D341Med (cell line): ENCODE data around the gene PDSS2.

ENCODE experiments used
- DNase-seq: peaks from one replicate; pipeline ENCODE4 v3.0.0; 2012; ENCODE audit warnings: low spot score

Gene PDSS2

DNA sequence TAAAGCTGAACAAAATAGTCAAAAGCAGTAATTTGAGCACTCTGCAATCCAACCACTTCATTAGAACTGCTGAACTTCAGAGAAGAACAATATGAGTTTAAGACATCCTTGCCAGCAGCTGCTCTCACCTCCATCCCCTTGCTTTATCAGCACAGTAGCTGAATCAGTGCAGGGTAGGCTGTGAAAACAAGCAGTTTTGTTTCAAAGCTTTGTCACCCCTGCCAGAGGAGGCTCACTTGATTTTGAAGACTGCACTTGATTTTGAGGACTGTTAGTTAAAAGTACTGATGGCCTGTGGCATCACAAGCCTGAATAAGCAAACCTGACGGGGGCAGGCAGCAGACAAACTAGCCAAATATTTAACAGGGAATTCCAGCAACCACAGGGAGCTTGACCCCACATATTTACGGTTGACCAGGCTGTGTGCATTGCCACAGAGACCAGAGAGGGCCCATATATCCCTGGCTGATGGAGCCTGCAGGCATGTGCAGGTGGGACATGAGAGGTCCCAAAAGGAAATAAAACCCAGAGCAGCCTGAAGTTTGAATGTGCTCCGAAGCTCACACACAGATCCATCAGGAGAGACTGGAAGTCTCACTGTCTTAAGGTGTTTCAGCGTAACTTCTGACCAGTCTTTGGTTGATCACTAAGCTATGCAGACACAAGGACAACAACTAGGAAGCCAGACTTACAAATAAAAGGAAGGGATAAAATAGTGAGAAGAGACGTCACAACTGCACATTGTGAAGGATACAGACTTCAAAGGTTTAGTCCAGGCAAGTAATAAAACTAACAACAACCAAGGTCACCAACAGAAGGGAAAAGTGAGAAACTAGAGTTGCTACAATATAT, 97.4 kb downstream of the PDSS2 start:
- no peak for DNase-seq

DNA sequence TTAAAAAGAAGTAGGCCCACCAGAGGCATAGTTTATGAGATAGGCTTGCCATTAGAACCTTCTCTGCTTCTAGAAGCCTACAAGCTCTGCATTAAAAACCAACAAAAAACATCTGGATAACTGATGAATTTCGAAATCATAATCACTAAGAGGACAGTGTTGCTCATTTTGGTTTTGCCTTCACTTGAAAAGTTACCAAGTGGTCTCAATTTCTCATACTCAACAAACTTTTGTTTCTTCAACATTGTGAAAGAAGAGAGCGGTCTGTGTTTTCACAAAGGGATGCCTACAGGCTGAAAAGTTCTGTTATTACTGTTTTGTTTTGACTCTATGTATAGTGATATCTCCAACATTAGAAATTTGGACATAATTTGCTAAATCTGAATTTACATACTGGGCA, 98.9 kb downstream of the PDSS2 start:
- DNase-seq, result no peak

DNA sequence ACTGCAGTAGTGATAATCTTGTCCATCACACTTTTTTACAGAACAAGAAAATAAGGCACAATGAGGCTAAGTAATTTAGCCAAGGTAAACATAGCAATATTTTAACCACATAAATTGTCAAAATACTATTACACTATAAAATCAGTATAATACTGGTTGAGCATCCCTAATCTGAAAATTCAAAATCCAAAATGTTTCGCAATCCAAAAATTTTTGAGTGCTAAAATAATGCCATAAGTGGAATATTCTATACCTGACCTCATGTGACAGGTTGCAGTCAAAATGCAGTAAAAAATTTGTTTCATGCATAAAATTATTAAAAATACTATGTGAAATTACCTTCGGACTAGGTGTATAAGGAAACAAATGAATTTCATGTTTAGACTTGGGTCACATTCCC, 101.5 kb downstream of the PDSS2 start:
- DNase-seq, result no peak

DNA sequence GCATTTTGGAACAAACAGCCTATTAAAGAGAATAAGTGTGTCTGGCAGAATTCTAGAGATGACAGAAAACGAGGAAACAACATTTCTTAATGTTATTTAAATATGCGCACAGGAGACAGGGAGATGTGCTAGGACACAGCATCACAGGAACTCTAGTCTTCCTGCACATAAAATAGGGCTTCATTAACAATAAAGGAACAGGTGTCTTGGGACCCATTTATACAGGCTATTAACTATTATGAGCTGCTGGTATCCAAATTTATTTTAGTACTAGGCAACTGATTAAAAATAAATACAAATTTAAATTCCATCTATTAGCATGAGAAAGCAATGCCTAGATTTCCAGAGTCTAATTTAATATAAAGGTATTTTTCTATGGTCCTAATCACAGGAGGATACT, 102.3 kb downstream of the PDSS2 start:
- DNase-seq, result no peak

DNA sequence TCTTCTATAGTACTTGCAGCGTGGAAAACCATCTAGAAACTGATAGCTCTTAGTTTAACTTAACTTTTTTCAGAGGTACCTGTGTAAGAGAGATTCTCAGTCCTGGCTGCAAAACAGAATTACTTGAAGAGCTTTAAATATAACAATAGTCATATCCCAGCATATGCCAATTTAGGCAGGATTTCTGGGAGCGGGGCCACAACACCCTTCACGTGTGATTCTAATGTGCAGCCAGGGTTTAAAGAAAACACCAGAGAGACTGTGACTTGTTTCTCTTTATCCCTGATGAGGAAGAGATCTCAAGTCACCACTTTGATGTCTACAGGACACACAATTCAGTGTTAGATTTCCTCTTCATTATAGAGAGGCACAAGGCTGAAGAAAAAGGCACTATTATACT, 103.7 kb downstream of the PDSS2 start:
- no peak for DNase-seq

DNA sequence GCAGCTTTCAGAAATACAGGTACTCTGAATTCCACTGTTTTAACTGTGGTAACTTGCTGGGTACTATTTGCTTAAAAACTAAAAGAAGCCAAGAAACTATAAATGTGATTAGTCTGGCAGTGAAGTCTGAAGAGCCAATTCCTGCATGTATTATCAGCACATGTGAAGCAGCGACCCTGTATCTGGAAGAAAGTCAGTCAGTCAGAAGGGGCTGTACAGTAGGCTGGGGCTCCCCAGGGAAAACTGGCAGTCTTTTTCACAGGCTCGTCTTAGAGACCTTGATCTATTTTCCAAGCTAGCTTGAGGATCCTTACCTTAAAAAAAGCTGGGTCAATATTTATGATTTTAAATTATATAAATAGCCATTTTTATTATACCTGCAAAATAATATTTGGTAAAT, 104.9 kb downstream of the PDSS2 start:
- DNase-seq, result no peak

DNA sequence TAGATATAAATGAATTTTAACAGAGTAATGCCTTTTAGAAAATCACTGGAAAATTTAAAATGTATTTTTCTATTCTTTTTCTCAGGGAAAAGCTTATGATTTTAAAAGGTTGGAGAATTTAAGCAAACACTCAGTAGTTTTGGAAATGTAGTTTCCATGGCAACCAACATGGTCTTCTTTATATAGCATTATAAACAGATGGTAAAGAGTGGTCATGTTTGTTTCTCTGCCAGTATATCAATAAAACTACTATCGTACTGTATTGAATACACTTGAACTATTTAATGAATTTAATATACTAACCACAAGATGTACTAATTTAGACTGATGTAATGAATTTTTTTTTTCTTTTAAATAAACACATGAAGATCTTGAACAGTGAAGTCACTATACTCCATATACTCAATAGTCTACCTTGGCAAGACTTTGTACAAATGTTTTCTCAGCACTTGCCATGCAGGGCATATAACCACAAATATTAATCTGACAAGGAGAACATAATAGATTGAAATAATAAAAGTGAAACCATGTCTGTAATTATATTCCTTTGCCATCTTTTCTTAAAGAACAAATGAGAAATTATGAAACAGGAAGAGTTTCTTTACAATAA, 105.5 kb downstream of the PDSS2 start:
- DNase-seq, result no peak

DNA sequence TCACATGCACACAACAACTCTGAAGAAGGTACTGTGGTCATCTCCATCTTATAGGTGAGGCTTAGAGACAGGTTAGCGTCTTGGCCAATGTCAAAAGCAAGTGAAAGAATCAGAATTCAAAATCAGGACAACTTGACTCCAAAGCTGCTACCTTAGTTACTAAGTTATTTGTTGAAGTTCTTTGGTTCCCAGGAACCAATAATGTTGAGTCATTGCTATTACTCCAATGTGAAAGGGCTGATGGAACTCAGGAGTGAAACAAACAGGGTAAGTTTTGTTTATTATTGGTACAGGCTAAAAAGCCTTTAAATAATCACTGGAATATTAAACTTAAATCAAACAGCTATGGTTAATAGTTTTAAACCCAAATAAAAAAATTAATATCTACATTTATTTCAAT, 111.1 kb downstream of the PDSS2 start:
- DNase-seq, result no peak

DNA sequence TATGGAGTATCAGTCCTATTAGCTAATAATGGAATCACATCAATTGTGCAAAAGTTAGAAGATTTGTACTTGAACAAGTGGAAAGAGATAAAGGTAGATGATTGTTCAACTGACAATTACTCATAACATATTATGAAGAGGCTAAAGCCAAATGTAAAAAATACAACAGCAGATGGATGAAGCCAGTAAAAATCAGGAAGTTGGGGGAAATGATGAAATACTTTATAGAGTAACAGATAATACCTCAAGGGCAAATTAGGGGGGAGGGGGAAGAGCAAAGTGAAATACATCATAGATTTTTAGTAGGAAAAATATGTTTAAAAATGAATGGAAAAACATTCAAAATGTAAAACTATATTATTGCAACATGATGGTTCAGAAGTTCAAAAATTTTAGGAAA, 114.0 kb downstream of the PDSS2 start:
- DNase-seq, result no peak

DNA sequence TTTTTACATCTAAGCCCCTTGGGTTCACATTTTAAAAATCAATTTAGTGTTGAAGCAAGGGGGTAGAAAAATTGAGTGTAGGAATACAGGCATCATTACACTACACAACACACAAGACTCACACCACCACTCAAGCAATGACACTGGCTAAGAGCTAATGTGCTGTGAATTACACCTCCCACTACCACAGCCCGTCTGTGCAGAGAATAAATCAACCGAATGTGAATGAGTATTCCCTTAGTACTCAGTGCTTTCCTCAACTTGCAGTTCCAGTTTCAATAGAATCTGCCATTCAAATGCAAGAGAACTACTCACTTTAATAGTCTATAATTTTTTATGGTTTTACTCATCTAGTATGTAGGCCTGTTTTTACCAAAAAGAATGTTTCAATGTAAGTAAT, 114.4 kb downstream of the PDSS2 start:
- DNase-seq, result no peak

DNA sequence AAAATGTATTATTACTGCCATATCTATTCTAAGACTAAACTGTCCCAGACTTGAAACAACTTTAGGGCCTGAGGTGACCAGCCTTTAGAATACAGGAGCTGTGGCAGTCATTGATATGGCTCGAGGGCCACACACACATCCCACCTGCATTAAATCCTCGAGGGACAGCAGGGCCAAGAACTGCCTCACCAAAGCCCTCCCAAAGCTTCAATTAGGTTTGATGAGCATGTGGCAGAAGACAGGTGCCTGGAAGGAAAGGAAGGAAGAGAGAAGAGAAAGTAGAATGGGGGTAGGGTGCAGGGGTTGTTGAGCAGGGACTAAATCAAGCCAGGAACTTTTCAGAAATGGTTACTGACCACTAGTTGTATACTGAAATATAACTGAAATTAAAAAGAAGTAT, 115.0 kb downstream of the PDSS2 start:
- DNase-seq, result no peak

DNA sequence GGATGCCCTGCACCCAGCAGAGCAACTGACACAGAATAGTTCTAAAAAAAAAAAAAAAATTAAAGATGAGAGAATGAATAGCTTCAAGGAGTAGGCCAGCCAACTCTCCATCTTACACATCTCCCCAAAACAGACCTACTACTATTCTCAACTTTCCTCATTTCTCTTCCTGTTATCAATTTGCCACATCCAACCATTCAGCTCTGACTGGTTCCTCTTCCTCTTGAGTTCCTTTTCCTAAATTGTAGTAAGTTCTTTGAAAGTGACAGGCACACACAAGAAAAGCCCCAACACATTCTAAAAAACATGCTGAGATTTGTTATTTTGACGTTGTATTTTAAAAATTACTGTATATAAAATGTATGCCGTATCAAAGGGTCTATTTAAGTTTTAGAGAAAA, 117.2 kb downstream of the PDSS2 start:
- no peak for DNase-seq

DNA sequence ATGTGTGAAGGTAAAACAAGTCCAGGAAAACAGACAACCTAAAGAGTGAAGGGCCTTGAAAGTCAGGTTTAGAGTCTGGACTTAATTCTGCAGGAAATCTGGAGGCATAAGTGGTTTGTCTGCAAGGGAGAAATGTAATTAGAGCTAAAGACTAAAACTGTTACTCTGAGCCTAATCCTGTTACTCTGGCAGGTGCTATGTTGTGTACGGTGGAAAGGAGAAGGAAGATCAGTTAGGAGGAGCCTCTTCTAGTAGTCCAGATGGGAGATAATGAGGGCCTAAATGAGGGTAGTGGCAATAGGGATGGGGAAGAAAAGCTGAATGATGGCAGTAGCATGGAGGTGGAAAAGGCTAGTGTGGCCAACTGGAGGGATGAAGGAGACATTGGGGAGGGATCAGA, 118.5 kb downstream of the PDSS2 start:
- DNase-seq, result peak; percentile 41

DNA sequence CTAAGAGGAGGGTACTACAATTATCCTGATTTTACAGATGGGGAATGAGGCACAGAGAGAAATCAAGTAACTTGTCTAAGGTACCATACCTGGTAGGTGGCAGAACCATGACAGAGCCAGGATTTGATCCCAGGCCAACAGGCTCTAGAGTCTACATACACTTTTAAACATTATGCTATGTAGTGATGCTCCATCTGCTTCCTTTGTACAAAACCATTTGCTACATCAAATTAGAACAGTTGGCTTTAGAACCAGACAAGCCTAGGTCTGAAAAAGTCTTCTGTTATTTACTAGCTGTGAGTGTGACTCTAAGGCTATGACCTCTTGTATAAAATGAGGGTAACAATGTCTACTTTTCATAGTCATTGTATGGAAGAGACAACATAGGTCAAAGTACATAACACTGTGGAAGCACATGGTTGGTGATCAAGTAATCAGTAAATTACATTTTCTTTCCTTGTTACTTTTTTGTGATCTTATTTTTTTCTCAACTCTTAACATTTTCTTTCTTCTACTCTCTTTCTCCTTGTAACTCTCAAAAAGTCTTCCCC, 122.1 kb downstream of the PDSS2 start:
- DNase-seq, result no peak

DNA sequence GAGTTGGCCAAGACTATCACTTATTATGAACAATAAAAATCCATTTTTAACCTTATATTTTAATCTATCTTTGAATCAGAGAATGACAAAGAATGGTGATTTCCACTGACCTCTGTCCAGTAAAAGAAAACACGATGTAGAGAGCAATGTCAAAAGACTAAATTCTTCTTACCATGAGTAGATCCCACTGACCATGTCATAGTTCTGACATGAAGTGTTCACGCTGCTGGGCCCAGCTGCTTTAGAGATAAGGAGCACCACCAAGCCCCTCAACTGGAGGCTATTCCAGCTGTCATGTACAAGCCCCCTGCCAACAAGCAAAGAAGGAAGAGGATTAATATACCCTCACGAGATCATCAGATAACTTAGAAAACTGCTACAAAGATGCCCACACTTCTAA, 125.3 kb downstream of the PDSS2 start:
- no peak for DNase-seq

DNA sequence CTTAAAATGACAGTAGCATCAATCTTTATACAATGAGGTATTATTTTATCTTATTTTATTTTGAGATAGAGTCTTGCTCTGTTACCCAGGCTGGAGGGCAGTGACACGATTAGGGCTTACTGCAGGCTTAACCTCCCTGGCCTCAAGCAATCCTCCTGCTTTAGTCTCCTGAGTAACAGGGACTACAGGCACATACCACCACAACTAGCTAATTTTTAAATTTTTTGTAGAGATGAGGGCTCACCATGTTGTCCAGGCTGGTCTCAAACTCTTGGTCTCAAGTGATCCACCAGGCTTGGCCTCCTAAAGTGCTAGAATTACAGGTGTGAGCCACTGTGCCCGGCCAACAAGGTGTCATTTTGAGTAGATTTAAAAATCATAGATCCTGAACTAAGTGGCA, 125.9 kb downstream of the PDSS2 start:
- DNase-seq, result no peak

DNA sequence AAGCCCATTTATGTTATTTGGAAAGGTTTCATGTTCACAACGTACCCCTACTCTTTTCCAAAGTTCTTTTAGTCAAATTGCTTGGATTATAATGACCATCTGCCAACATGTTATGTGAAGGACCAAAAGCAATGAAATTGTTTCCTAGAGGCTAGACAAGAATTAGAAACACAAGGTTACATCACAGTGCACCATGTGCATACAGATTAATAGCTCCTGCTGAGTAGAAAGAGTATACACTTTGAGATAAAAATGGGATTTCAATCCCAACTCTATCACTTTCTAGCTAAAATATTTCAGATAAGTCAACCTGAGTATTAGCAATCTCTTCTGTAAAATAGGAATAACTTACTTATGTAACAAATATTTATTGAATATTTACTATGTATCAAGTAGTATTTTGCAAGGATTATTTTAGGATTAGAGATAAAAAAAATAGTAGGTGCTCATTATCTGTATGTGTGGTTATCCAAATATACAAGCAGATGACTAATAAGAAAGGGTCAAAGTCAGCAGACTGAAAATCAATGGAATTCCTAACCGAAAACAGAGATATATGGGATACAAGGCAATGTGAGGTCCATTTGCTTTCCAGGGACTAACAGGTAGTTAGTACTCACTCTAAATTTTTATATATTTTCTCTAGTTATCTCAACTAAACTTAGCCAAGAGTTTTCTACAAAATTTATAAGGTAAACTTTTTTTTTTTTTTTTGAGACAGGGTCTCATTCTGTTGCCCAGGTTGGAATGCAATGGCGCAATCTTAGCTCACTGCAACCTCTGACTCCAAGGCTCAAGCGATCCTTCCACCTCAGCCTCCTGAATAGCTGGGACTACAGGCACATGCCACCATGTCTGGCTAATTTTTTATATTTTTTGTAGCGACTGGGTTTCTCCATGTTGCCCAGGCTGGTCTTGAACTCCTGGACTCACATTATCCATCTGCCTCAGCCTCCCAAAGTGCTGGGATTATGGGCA, 127.7 kb downstream of the PDSS2 start:
- no peak for DNase-seq

DNA sequence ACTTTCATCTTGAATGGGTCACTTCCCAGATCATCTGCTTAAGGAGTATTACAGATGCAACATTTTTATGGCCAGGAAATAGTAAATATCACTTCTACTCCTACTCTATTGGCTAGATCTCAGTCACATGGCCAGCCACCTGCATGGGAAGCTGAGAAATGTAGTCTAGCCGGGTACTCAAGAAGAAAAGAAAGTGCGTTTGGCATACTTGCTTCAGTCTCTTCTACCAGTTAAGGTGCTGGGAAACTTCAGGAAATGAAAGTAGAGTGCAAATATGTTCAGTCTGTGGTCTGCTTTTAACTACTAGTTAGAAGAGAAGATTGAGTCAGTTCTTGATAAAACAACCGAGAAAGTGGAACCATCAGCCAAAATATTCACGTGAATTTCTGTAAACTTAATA, 129.2 kb downstream of the PDSS2 start:
- DNase-seq, result no peak

DNA sequence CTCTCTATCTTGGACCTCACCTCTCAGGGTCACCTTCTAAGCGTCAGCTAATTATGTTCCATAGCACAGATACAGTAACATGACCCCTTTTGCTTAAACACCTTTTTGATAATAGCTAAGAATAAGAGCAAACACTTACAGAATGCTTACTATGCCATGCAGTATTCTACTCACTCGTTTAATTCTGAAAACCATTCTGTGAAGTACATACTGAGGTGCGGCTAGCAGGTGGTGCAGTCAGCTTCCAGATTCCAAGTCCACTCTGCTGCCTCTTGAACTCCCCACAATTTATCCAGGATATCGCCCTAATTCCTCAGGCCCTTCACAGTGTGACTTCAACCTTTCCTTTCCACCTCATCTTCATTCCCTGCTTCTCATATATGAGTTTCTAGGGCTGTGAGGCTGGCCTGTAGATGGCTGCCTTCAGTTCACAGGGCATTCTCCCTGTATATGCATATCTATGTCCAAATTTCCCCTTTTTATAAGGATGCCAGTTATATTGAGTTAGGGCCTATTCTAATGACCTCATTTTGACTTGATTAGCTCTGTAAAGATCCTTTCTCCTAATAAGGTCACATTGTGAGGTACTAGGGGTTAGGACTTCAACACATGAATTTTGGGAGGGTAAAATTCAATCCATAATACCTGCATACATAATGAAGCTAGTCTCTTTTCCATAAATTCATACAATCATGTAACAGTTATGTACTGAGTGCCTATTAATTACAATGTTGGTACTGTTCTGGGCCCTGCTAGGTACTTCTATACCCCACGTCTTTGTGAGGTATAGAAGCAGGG, 130.1 kb downstream of the PDSS2 start:
- DNase-seq, result no peak

DNA sequence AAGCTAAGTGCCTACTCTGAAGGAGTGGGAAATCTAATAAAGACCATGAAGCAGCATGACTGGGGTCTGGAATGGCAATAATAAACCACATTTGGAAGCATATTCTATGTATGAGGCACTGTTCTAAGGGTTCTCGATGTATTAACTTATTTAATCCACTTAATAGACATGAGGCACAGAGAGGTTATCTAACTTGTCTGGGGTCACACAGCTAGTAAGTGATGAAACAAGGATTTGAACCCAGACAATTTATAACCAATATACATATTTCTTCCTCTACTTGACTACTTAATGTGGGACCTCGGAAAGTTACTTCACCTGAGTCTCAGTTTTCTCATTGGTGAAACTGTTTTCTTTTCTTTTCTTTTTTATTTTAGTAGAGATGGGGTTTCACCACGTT, 131.3 kb downstream of the PDSS2 start:
- DNase-seq, result no peak

DNA sequence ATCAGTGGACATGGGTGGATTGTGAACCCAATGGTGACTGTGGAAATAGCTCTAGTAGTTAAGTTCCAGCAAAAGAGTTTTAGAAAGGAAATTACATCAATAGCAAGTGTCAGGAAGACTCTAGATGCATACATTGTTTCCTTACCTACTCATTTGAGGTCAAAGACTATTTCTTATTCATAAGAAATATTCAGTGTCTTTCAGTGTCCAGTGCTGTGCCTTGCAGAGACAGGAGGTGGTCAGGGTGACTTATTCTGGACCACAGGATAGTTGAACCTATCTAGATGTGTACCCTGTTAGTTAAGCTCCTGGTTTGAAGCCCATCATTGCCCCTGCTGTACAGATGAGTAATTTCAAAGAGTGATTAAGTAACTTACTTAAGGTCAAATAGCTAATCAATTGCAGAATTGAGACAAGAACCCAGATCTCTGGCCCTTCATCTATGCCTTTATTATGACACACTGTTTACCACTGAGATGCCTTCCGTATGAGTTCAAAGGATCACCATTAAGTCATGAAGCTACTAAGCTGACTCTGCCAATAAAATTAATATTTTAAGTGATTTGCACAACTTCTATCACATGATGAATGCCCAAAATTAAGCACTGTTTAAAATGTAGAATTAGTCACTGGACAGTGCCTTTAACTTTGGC, 136.1 kb downstream of the PDSS2 start:
- DNase-seq, result no peak
